DOHH2 (cell line): ENCODE data around the gene FBXL17.

ENCODE experiments used
- CTCF ChIP-seq: fragments of 200-600 bp; sonication (generic); IDR thresholded peaks from one replicate; pipeline ENCODE4 v1.5.1; 2014; ENCODE audit warnings: antibody characterized with exemption, mild to moderate bottlenecking, low read depth, low read length; ENCODE audit not compliant: poor library complexity, severe bottlenecking
- EZH2phosphoT487 ChIP-seq: fragments of 200-600 bp; sonication (generic); IDR thresholded peaks from 2 replicates; pipeline ENCODE4 v1.6.1; 2017; ENCODE audit warnings: borderline replicate concordance, mild to moderate bottlenecking, antibody characterized with exemption, low read length, moderate library complexity, mixed read lengths

GRCh38 chr5:108421713-108422112, 39.8 kb upstream of the FBXL17 start:
- TF ChIP-seq CTCF (no peak), EZH2phosphoT487 (no peak)
